Thoracic aorta endothelial cell (primary cell): ENCODE results near the gene ABCC12. TPM values are rescaled to one million over a fixed set of nuclear protein-coding genes. Genes with fewer than 3 reads are reported as not detected.

Experiments used
- total RNA-seq: library from RNA; depleted of rRNA; stranded (reverse); fragments of >200 nt; gene quantifications from 2 replicates; pipeline ENCODE4 v1.2.3, GENCODE V29; 2012

ABCC12 gene
- total RNA-seq = not detected in 2 replicates

GRCh38 chr16:48155926-48156789, at the start of gene ABCC12:
TSS of gene ABCC12 (minus strand) at chr16:48155993. CDS start at chr16:48146424, 9,569 bp downstream.

Other genes starting within 250 kb of the ABCC12 start
- 39.4 and 40.3 TPM in 2 replicates for gene LONP2, start 88.3 kb upstream of the ABCC12 start, total RNA-seq
- gene ABCC11, start 91.5 kb upstream of the ABCC12 start, total RNA-seq = under 0.01 TPM in 1 of 2 replicates, not detected in the other
- gene SIAH1, start 229.4 kb upstream of the ABCC12 start, total RNA-seq = 26.6 and 35.1 TPM in 2 replicates